Measurements from ENCODE around the gene UBE2M. TPM values are rescaled to one million over a fixed set of nuclear protein-coding genes. Genes with fewer than 3 reads are reported as not detected.
"Not testable (repeated sequence)": the region's sequence is repeated elsewhere in the genome, so short reads cannot be mapped to it uniquely, and the experiment has no call there.

The UBE2M gene
- total RNA-seq, 1 donor from 2014 or later = 164 TPM

GRCh38 chr19:58516246-58516836, 42.1 kb downstream of the UBE2M start:
- intact Hi-C loops (cut with micrococcal nuclease) = no loop called here
- Mint-ChIP-seq H3K4me3 (peak overlapping the region; percentile 76), H3K36me3 (ENCODE audit: low read depth) (peaks cover 26% of the 10 kb centered on the region), H3K4me1 (ENCODE audit: low read depth) (peaks cover 34% of the 10 kb centered on the region), H3K27me3 (ENCODE audit: insufficient read depth) (peaks cover 3% of the 10 kb centered on the region), H3K27ac (peak overlapping the region; percentile 93), H3K9me3 (no peaks in the 10 kb centered on the region)
- DNase-seq (ENCODE audit: low spot score) = no peak

GRCh38 chr19:58515259-58515658, 43.2 kb downstream of the UBE2M start:
- intact Hi-C loops (cut with micrococcal nuclease) = no loop called here
- Mint-ChIP-seq H3K27me3 (ENCODE audit: insufficient read depth) (peaks cover 3% of the 10 kb centered on the region), H3K9me3 (no peaks in the 10 kb centered on the region), H3K36me3 (ENCODE audit: low read depth) (peaks cover 24% of the 10 kb centered on the region), H3K4me1 (ENCODE audit: low read depth) (peaks cover 30% of the 10 kb centered on the region), H3K27ac (peak overlapping the region; percentile 93), H3K4me3 (peak overlapping the region; percentile 91)
- DNase-seq (ENCODE audit: low spot score) = no peak

- intact Hi-C loops (cut with micrococcal nuclease) = loop anchor here (1.0 kb wide), 7 partner anchors 15 to 187 kb away; partner anchors contain the start of genes TRIM28 and ZNF446
Observed at GRCh38 chr19:58514564-58515022, 43.8 kb downstream of the UBE2M start.

GRCh38 chr19:58513694-58514563, 44.5 kb downstream of the UBE2M start:
- peaks cover 3% of the 10 kb centered on the region for H3K27me3 Mint-ChIP-seq (ENCODE audit: insufficient read depth)
- peak; percentile 96 for DNase-seq (ENCODE audit: low spot score)
- H3K4me1 Mint-ChIP-seq (ENCODE audit: low read depth) = peaks cover 20% of the 10 kb centered on the region
- peak overlapping the region; percentile 96 for H3K27ac Mint-ChIP-seq
- peaks cover 19% of the 10 kb centered on the region for H3K36me3 Mint-ChIP-seq (ENCODE audit: low read depth)
- H3K4me3 Mint-ChIP-seq = peak overlapping the region; percentile 91
- H3K9me3 Mint-ChIP-seq = no peaks in the 10 kb centered on the region
- intact Hi-C loops (cut with micrococcal nuclease) = loop anchor here (1.0 kb wide), 7 partner anchors 15 to 187 kb away; partner anchors contain the start of genes TRIM28 and ZNF446

More at GRCh38 chr19:58514564-58515022, 43.8 kb downstream of the UBE2M start:
- H3K4me3 Mint-ChIP-seq = peak overlapping the region; percentile 91
- peaks cover 3% of the 10 kb centered on the region for H3K27me3 Mint-ChIP-seq (ENCODE audit: insufficient read depth)
- peaks cover 23% of the 10 kb centered on the region for H3K36me3 Mint-ChIP-seq (ENCODE audit: low read depth)
- H3K4me1 Mint-ChIP-seq (ENCODE audit: low read depth) = peaks cover 24% of the 10 kb centered on the region
- H3K9me3 Mint-ChIP-seq = no peaks in the 10 kb centered on the region
- H3K27ac Mint-ChIP-seq = peak overlapping the region; percentile 89
- no peak for DNase-seq (ENCODE audit: low spot score)

- peak overlapping the region; percentile 58 for H3K27ac Mint-ChIP-seq
- intact Hi-C loops (cut with micrococcal nuclease) = no loop called here
- no peak for DNase-seq (ENCODE audit: low spot score)
- H3K4me3 Mint-ChIP-seq = peak overlapping the region; percentile 78
- H3K27me3 Mint-ChIP-seq (ENCODE audit: insufficient read depth) = peaks cover 3% of the 10 kb centered on the region
- no peaks in the 10 kb centered on the region for H3K9me3 Mint-ChIP-seq
- H3K4me1 Mint-ChIP-seq (ENCODE audit: low read depth) = peaks cover 13% of the 10 kb centered on the region
- peaks cover 17% of the 10 kb centered on the region for H3K36me3 Mint-ChIP-seq (ENCODE audit: low read depth)
Observed at GRCh38 chr19:58513213-58513693, 45.2 kb downstream of the UBE2M start.

GRCh38 chr19:58511353-58512208, 46.8 kb downstream of the UBE2M start, which contains the start of gene SLC27A5:
SLC27A5 (minus strand) TSS chr19:58511992; CDS start chr19:58511955, 37 bp downstream.
- Mint-ChIP-seq H3K4me3 (no peak within 1 kb of the TSS), H3K27me3 (ENCODE audit: insufficient read depth) (no peaks in the 10 kb centered on the region), H3K4me1 (ENCODE audit: low read depth) (peaks cover 8% of the 10 kb centered on the region), H3K9me3 (peaks cover 11% of the 10 kb centered on the region), H3K27ac (peak within 1 kb of the TSS; percentile 58), H3K36me3 (ENCODE audit: low read depth) (peaks cover 20% of the 10 kb centered on the region)
- no peak for DNase-seq (ENCODE audit: low spot score)
- intact Hi-C loops (cut with micrococcal nuclease) = no loop called here

GRCh38 chr19:58510084-58510862, 48.1 kb downstream of the UBE2M start:
- no peaks in the 10 kb centered on the region for H3K27me3 Mint-ChIP-seq (ENCODE audit: insufficient read depth)

GRCh38 chr19:58509731-58510083, 48.7 kb downstream of the UBE2M start:
- Mint-ChIP-seq H3K9me3 (peaks cover 11% of the 10 kb centered on the region), H3K27ac (no peak overlapping the region), H3K4me3 (no peak overlapping the region), H3K4me1 (ENCODE audit: low read depth) (no peaks in the 10 kb centered on the region), H3K36me3 (ENCODE audit: low read depth) (peaks cover 7% of the 10 kb centered on the region), H3K27me3 (ENCODE audit: insufficient read depth) (no peaks in the 10 kb centered on the region)
- intact Hi-C loops (cut with micrococcal nuclease) = no loop called here
- DNase-seq (ENCODE audit: low spot score) = no peak

More at GRCh38 chr19:58510084-58510862, 48.1 kb downstream of the UBE2M start:
- Mint-ChIP-seq H3K4me3 (no peak overlapping the region), H3K4me1 (ENCODE audit: low read depth) (peaks cover under 1% of the 10 kb centered on the region), H3K36me3 (ENCODE audit: low read depth) (peaks cover 10% of the 10 kb centered on the region), H3K9me3 (peaks cover 11% of the 10 kb centered on the region), H3K27ac (no peak overlapping the region)
- DNase-seq (ENCODE audit: low spot score) = no peak
- intact Hi-C loops (cut with micrococcal nuclease) = no loop called here

GRCh38 chr19:58507602-58508223, 50.7 kb downstream of the UBE2M start:
- H3K4me3 Mint-ChIP-seq; intact Hi-C loops (cut with micrococcal nuclease); H3K4me1 Mint-ChIP-seq (ENCODE audit: low read depth); DNase-seq (ENCODE audit: low spot score); H3K27ac Mint-ChIP-seq; H3K36me3 Mint-ChIP-seq (ENCODE audit: low read depth); H3K27me3 Mint-ChIP-seq (ENCODE audit: insufficient read depth): not testable (repeated sequence)
- peaks cover 11% of the 10 kb centered on the region for H3K9me3 Mint-ChIP-seq

Measured in activated T-helper 1 cell treated with anti-CD3 and anti-CD28 coated beads, Interleukin-12 subunit alpha, Interleukin-12 subunit beta, Interleukin-2, Interleukin-4 antibody, amounts not matched to agents 30 ng/mL and 10 ng/mL and 1 ng/mL, durations not matched to agents 14 hours and 24 hours and 36 hours (primary cell).